Upper lobe of right lung (tissue), 1 donor: ENCODE measurements around the gene TMEM63C. TPM values are rescaled to one million over a fixed set of nuclear protein-coding genes. Genes with fewer than 3 reads are reported as not detected.

Experiments
- ATAC-seq: fragments of 200-7000 bp; cut with Tn5 transposase; one replicate; pipeline ENCODE4 v1.9.1; 2020; ENCODE audit warnings: mild to moderate bottlenecking, moderate library complexity
- DNase-seq: peaks from one replicate; pipeline ENCODE4 v3.0.0-alpha.2; 2020
- H3K27ac ChIP-seq: fragments of 200-600 bp; one replicate; pipeline ENCODE4 v1.8.0; 2022
- H3K27me3 ChIP-seq: fragments of 200-600 bp; one replicate; pipeline ENCODE4 v1.8.0; 2022; ENCODE audit warnings: mild to moderate bottlenecking
- H3K36me3 ChIP-seq: fragments of 200-600 bp; one replicate; pipeline ENCODE4 v1.8.0; 2022
- H3K4me1 ChIP-seq: fragments of 200-600 bp; one replicate; pipeline ENCODE4 v1.8.0; 2022
- H3K4me3 ChIP-seq: fragments of 200-600 bp; one replicate; pipeline ENCODE4 v1.8.0; 2022; ENCODE audit warnings: mild to moderate bottlenecking
- H3K9me3 ChIP-seq: fragments of 200-600 bp; one replicate; pipeline ENCODE4 v1.8.0; 2022
- CTCF ChIP-seq: fragments of 200-600 bp; IDR thresholded peaks from one replicate; pipeline ENCODE4 v1.8.0; 2022; ENCODE audit warnings: antibody characterized with exemption
- intact Hi-C: fragments of 100-400 bp; cut with DNase I; formaldehyde crosslinking; loops from one replicate; pipeline ENCODE4 v1.11.0; 2022
- total RNA-seq: library from RNA; stranded (reverse); fragmentation: NEBNext Ultra II Directional; extraction: Animal tissue kit (Norgen Biotek cat#: 25700); gene quantifications from one replicate; pipeline ENCODE4 v1.2.1, GENCODE V29; 2021
- donor health status: DM: no; HTN: yes; CAD: no; lungs with severe emphysema.

The TMEM63C gene
- total RNA-seq, 1 donor from 2014 or later = 0.06 TPM

- ATAC-seq = no peak
- H3K4me3 ChIP-seq = no peak overlapping the region
- H3K36me3 ChIP-seq = no peaks in the 10 kb centered on the region
- intact Hi-C loops = no loop called here
- DNase-seq = no peak
- H3K9me3 ChIP-seq = no peaks in the 10 kb centered on the region
- no peak for TF ChIP-seq CTCF
- no peaks in the 10 kb centered on the region for H3K4me1 ChIP-seq
- H3K27ac ChIP-seq = no peak overlapping the region
- peaks cover 5% of the 10 kb centered on the region for H3K27me3 ChIP-seq
These were observed 70.3 kb downstream of the TMEM63C start for GRCh38 chr14:77251870-77252269.

DNA sequence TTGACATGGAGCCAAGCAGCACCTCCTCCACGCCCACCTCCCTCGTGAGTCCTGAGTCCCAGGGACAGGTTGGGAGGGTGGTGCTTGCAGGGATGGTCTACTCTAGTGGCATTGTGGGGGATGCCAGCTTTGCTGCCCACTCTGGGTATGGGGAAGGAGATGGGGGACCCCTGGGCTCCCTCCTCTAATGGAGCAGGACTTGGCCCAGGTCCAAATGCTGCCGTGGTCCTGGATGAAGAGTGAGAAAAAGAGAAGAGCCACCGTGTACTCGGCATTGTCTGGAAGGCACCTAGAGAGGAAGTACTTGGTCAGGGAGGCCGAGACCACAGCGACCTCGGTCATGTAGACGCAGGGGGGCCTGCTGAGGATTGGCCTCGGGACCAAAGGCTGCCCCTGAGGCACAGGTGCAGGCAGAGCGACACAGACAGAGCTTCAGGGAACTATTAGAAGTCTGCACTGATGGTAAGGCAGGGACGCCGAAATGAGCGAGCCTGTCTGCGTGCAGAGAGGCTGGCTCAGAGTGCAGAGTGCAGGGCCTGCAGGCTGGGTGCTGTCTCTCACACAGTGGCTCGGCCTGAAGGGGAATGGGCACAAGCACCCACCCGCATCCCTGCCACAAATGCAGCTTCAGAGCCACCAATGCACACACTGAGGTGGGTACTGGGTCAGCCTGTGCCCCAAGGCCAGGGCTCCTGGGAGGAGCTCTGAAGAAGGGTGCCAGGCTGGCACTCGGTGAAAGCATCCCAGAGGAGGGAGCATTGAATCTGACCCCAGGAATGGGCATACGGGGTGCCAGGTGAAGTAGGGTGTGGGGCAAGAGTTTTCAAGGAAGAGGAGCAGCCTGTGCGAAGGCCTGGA is 72.0 kb downstream of the TMEM63C start:
- Histone ChIP-seq H3K27ac (no peak overlapping the region), H3K27me3 (peaks cover 5% of the 10 kb centered on the region), H3K36me3 (no peaks in the 10 kb centered on the region), H3K9me3 (no peaks in the 10 kb centered on the region), H3K4me3 (no peak overlapping the region), H3K4me1 (no peaks in the 10 kb centered on the region)
- ATAC-seq = no peak
- intact Hi-C loops = no loop called here
- no peak for DNase-seq
- TF ChIP-seq CTCF = no peak

- ATAC-seq = no peak
- TF ChIP-seq CTCF = no peak
- no peak overlapping the region for H3K4me3 ChIP-seq
- H3K27me3 ChIP-seq = peaks cover 9% of the 10 kb centered on the region
- no peaks in the 10 kb centered on the region for H3K36me3 ChIP-seq
- H3K27ac ChIP-seq = no peak overlapping the region
- intact Hi-C loops = no loop called here
- no peaks in the 10 kb centered on the region for H3K4me1 ChIP-seq
- no peak for DNase-seq
- no peaks in the 10 kb centered on the region for H3K9me3 ChIP-seq
These were observed 75.1 kb downstream of the TMEM63C start for GRCh38 chr14:77256694-77257093.

DNA sequence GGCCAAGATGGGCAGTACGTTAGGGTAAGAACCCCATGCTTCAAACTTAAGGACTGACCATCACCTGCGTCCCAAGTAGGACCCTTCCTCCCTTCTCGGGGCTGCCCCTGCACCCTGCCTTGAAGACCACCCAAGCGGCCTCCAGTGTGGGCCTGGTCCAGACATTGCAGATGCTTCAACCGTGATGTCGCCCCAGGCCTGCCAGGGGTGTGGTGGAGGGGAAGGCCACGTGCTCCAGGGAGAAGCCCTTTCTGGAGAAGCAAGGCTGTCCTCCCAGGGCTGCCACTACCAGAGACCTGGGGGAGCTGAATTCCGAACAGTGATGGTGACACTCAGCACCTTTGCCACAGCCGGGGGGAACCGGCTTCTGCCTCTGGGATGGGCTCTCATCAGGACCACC is 76.1 kb downstream of the TMEM63C start:
- TF ChIP-seq CTCF = no peak
- intact Hi-C loops = no loop called here
- no peaks in the 10 kb centered on the region for H3K9me3 ChIP-seq

GRCh38 chr14:77258566-77258965 is 77.0 kb downstream of the TMEM63C start:
- H3K27ac ChIP-seq = no peak overlapping the region
- H3K4me1 ChIP-seq = no peaks in the 10 kb centered on the region
- no peak for ATAC-seq
- H3K27me3 ChIP-seq = peaks cover 9% of the 10 kb centered on the region
- no peak overlapping the region for H3K4me3 ChIP-seq
- DNase-seq = no peak
- H3K9me3 ChIP-seq = no peaks in the 10 kb centered on the region
- no peaks in the 10 kb centered on the region for H3K36me3 ChIP-seq
- no peak for TF ChIP-seq CTCF
- intact Hi-C loops = no loop called here

More for the DNA sequence above, 76.1 kb downstream of the TMEM63C start:
- H3K4me3 ChIP-seq = no peak overlapping the region
- ATAC-seq = no peak
- H3K27ac ChIP-seq = no peak overlapping the region
- H3K27me3 ChIP-seq = peaks cover 9% of the 10 kb centered on the region
- no peak for DNase-seq
- no peaks in the 10 kb centered on the region for H3K4me1 ChIP-seq
- H3K36me3 ChIP-seq = no peaks in the 10 kb centered on the region
